Left renal cortex interstitium (tissue), 4 donors: ENCODE data around the gene BIN1. TPM values are rescaled to one million over a fixed set of nuclear protein-coding genes. Genes with fewer than 3 reads are reported as not detected.

Experiments
- DNase-seq, 4 donors: peaks; one replicate each; pipeline ENCODE4 v3.0.0-alpha.2; 2013; ENCODE audit warnings: low read depth in 4 of 4, low spot score in 2 of 4, missing footprints in 1 of 4
- polyA plus RNA-seq, 4 donors: library from polyadenylated mRNA; unstranded; fragments of 120-200 nt; gene quantifications; one replicate each; pipeline ENCODE4 v1.2.1, GENCODE V29; 2013; ENCODE audit not compliant: insufficient read length in 4 of 4

BIN1 gene
- polyA plus RNA-seq, 4 donors, result 91.8 to 130 (median 124) TPM

GRCh38 chr2:127008265-127009015 lies 98.5 kb downstream of the BIN1 start:
- DNase-seq, result no peak

GRCh38 chr2:127007652-127008051 lies 99.3 kb downstream of the BIN1 start:
- DNase-seq, result no peak

- no peak for DNase-seq
Measured at GRCh38 chr2:127006962-127007361, 100.0 kb downstream of the BIN1 start.

GRCh38 chr2:127004893-127005600 lies 101.9 kb downstream of the BIN1 start:
- no peak for DNase-seq

GRCh38 chr2:127003070-127003800 lies 103.7 kb downstream of the BIN1 start:
- no peak for DNase-seq

GRCh38 chr2:127001751-127002150 lies 105.2 kb downstream of the BIN1 start:
- no peak for DNase-seq

GRCh38 chr2:127000937-127001336 lies 106.0 kb downstream of the BIN1 start:
- no peak for DNase-seq

GRCh38 chr2:127000194-127000593 lies 106.8 kb downstream of the BIN1 start:
- DNase-seq, result no peak

- no peak for DNase-seq
Measured at GRCh38 chr2:126999106-126999756, 107.7 kb downstream of the BIN1 start.

- no peak for DNase-seq
Measured at GRCh38 chr2:126998486-126998885, 108.5 kb downstream of the BIN1 start.

Other genes starting within 250 kb of the BIN1 start
- gene TEX51, start 208.3 kb downstream of the BIN1 start, polyA plus RNA-seq, result under 1 TPM in 2 of 4 donors, not detected in 2; 0.26 to 0.60 TPM
- gene CYP27C1, start 113.1 kb upstream of the BIN1 start, polyA plus RNA-seq, result 10 to 100 TPM in 1 of 4 donors, 1 to 10 TPM in 3; 6.6 to 12.6 (median 8.3) TPM
- gene ERCC3, start 187.0 kb upstream of the BIN1 start, polyA plus RNA-seq, result 10 to 100 TPM; 59.0 to 77.4 (median 70.0) TPM